BLaER1 treated with 17β-estradiol and CSF1 and Interleukin-3, amounts not matched to agents 10 nM and 100 nM (cell line): ENCODE data around the gene RRP36.

Experiments used
- H3K27ac ChIP-seq, 11 experiments: shearing (Covaris generic); formaldehyde crosslinking; 2 replicates each; pipeline ENCODE4 v1.8.1; 2022
- H3K27me3 ChIP-seq, 11 experiments: shearing (Covaris generic); formaldehyde crosslinking; 2 replicates each; pipeline ENCODE4 v1.8.1; 2022
- H3K36me3 ChIP-seq, 11 experiments: shearing (Covaris generic); formaldehyde crosslinking; 2 replicates each; pipeline ENCODE4 v1.8.1; 2022
- H3K4me1 ChIP-seq, 10 experiments: shearing (Covaris generic); formaldehyde crosslinking; 2 replicates each; pipeline ENCODE4 v1.8.1; 2022
- H3K4me2 ChIP-seq, 11 experiments: shearing (Covaris generic); formaldehyde crosslinking; 2 replicates each; pipeline ENCODE4 v1.8.1; 2022
- H3K4me3 ChIP-seq, 10 experiments: shearing (Covaris generic); formaldehyde crosslinking; 2 replicates each; pipeline ENCODE4 v1.8.1; 2022
- H3K9ac ChIP-seq, 11 experiments: shearing (Covaris generic); formaldehyde crosslinking; 2 replicates each; pipeline ENCODE4 v1.8.1; 2022
- H3K9me3 ChIP-seq, 11 experiments: shearing (Covaris generic); formaldehyde crosslinking; replicated peaks in 1 of 11; 2 replicates each; pipeline ENCODE4 v1.8.1; 2022
- H4K20me1 ChIP-seq, 11 experiments: shearing (Covaris generic); formaldehyde crosslinking; 2 replicates each; pipeline ENCODE4 v1.8.1; 2022
- Cebpa-rat ChIP-seq, 11 experiments: shearing (Covaris generic); IDR thresholded peaks; 2 replicates each; pipeline ENCODE4 v1.8.1; 2022

The RRP36 gene

GRCh38 chr6:43060034-43060754, 38.8 kb downstream of the RRP36 start:
- Histone ChIP-seq H3K27me3 (no peaks in the 10 kb centered on the region), H3K9ac (peak overlapping the region; percentile 83 to 95 (median 92)), H3K36me3 (peaks cover 28 to 48% (median 35%) of the 10 kb centered on the region in 11 experiments), H3K27ac (peak overlapping the region; percentile 82 to 96 (median 92)), H3K4me1 (peaks cover 18 to 28% (median 24%) of the 10 kb centered on the region in 10 experiments), H3K9me3 (no peaks in the 10 kb centered on the region), H3K4me2 (peak overlapping the region; percentile 82 to 97 (median 94)), H3K4me3 (peak overlapping the region; percentile 76 to 98 (median 90)), H4K20me1 (no peaks in the 10 kb centered on the region)
- no peak for TF ChIP-seq Cebpa-rat (IDR thresholded peaks at IDR 0.05)

- H3K36me3 ChIP-seq = peaks cover 20 to 48% (median 34%) of the 10 kb centered on the region in 11 experiments
- TF ChIP-seq Cebpa-rat (IDR thresholded peaks at IDR 0.05) = no peak
- peak overlapping the region in 10 of 11 experiments; percentile 11 to 92 (median 90); a peak in 16 of 22 replicates for H3K9ac ChIP-seq
- peaks cover 18 to 28% (median 24%) of the 10 kb centered on the region in 10 experiments for H3K4me1 ChIP-seq
- no peaks in the 10 kb centered on the region for H3K9me3 ChIP-seq
- no peaks in the 10 kb centered on the region for H3K27me3 ChIP-seq
- peak overlapping the region; percentile 82 to 97 (median 94) for H3K4me2 ChIP-seq
- no peaks in the 10 kb centered on the region for H4K20me1 ChIP-seq
- peak overlapping the region in 6 of 10 experiments; percentile 76 to 95 (median 91); a peak in 6 of 20 replicates for H3K4me3 ChIP-seq
- no peak overlapping the region for H3K27ac ChIP-seq
Measured at GRCh38 chr6:43060755-43061633, 39.6 kb downstream of the RRP36 start.

GRCh38 chr6:43061861-43062260, 40.4 kb downstream of the RRP36 start:
- peaks cover 17 to 48% (median 33%) of the 10 kb centered on the region in 11 experiments for H3K36me3 ChIP-seq
- TF ChIP-seq Cebpa-rat (IDR thresholded peaks at IDR 0.05) = no peak

DNA sequence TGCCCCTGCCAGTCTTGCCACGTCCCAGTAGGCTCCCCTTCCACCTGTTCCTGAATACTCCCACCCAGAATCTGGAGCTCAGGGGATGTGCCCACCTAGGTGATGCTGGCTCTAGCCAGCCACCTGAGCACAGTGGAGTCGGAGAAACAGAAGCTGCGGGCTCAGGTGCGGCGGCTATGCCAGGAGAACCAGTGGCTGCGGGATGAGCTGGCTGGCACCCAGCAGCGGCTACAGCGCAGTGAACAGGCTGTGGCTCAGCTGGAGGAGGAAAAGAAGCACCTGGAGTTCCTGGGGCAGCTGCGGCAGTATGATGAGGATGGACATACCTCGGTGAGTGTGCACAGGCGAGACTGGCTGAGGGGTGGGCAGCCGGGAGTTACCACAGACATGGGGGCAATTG, 41.4 kb downstream of the RRP36 start:
- no peaks in the 10 kb centered on the region for H3K9me3 ChIP-seq

More at GRCh38 chr6:43061861-43062260, 40.4 kb downstream of the RRP36 start:
- no peak overlapping the region; a peak in 1 of 22 replicates for H3K9ac ChIP-seq
- no peak overlapping the region for H3K27ac ChIP-seq
- peaks cover 18 to 28% (median 24%) of the 10 kb centered on the region in 10 experiments for H3K4me1 ChIP-seq
- no peaks in the 10 kb centered on the region for H3K9me3 ChIP-seq
- H3K4me2 ChIP-seq = no peak overlapping the region
- no peaks in the 10 kb centered on the region for H3K27me3 ChIP-seq
- no peaks in the 10 kb centered on the region for H4K20me1 ChIP-seq
- H3K4me3 ChIP-seq = no peak overlapping the region

GRCh38 chr6:43070028-43070632, 48.7 kb downstream of the RRP36 start:
- H4K20me1 ChIP-seq = no peaks in the 10 kb centered on the region
- peaks cover 0 to 2% (median under 1%) of the 10 kb centered on the region in 10 experiments; a peak in 10 of 20 replicates for H3K4me1 ChIP-seq
- no peak overlapping the region for H3K4me3 ChIP-seq
- H3K36me3 ChIP-seq = peaks cover 4 to 35% (median 20%) of the 10 kb centered on the region in 11 experiments; a peak in 14 of 22 replicates
- no peak overlapping the region for H3K4me2 ChIP-seq
- H3K9me3 ChIP-seq = no peaks in the 10 kb centered on the region
- no peaks in the 10 kb centered on the region for H3K27me3 ChIP-seq
- no peak overlapping the region for H3K27ac ChIP-seq
- TF ChIP-seq Cebpa-rat (IDR thresholded peaks at IDR 0.05) = no peak
- peak overlapping the region in 1 of 11 experiments; percentile 39; a peak in 2 of 22 replicates for H3K9ac ChIP-seq

More for the DNA sequence above, 41.4 kb downstream of the RRP36 start:
- peaks cover 17 to 25% (median 21%) of the 10 kb centered on the region in 10 experiments for H3K4me1 ChIP-seq
- no peak overlapping the region for H3K27ac ChIP-seq
- no peak overlapping the region for H3K4me3 ChIP-seq
- H3K27me3 ChIP-seq = no peaks in the 10 kb centered on the region
- H3K36me3 ChIP-seq = peaks cover 8 to 38% (median 24%) of the 10 kb centered on the region in 11 experiments; a peak in 17 of 22 replicates
- TF ChIP-seq Cebpa-rat (IDR thresholded peaks at IDR 0.05) = no peak
- H3K9ac ChIP-seq = 0 out of 22 replicates have a peak overlapping the region, but pooled peaks of 2 of the 11 experiments have one; percentile 9 to 22
- H3K4me2 ChIP-seq = no peak overlapping the region
- H4K20me1 ChIP-seq = no peaks in the 10 kb centered on the region

DNA sequence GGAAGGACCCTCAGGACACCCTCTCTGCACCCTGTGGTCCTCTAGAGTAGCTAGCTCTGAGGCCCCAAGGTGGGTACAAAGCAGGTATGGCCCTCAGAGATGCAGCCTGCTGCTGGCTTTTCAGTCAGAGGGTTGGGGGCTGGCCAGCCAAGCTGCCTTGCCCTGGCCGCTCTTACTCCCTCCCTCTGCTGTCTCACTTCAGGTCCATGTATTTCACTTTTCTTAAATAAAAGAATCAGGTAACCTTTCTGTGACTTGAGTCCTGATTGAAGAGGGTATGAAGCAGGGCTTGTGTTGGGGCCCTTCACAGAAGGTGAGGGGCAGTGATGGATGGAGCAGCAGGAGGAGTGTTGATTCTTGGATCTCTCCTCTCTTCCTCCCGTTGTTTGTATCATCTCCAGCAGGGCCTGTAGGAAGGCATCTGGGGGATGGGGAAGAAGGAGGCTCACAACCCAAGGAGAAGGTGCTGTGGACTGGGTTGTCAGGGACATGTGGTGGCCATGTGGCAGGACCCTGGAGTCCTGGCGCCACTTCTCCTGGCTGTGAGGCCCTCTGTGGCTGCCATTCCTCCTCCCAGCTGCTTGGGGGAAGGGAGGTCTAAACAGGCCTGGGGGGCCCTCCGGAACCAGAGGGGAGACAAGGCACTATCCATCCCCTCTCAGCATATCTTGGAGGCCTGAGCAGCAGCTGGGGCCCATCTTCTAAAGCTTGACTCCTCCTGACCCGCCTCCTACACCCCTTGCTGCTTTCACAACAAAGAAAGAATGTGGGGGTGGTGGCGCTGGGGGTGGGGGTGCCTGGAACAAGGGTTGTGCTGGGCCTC, 53.6 kb downstream of the RRP36 start:
- no peak for TF ChIP-seq Cebpa-rat (IDR thresholded peaks at IDR 0.05)
- no peaks in the 10 kb centered on the region for H3K27me3 ChIP-seq
- peak overlapping the region in 3 of 10 experiments; percentile 90 to 98 (median 98); a peak in 4 of 20 replicates for H3K4me3 ChIP-seq
- H3K4me2 ChIP-seq = peak overlapping the region; percentile 53 to 97 (median 73); a peak in 20 of 22 replicates
- H3K9me3 ChIP-seq = no peaks in the 10 kb centered on the region
- peaks cover 14 to 41% (median 32%) of the 10 kb centered on the region in 10 experiments for H3K4me1 ChIP-seq
- peak overlapping the region in 7 of 11 experiments; percentile 8 to 91 (median 64); a peak in 12 of 22 replicates for H3K9ac ChIP-seq
- H3K36me3 ChIP-seq = peaks cover 0 to 30% (median 6%) of the 10 kb centered on the region in 11 experiments; a peak in 10 of 22 replicates
- H3K27ac ChIP-seq = peak overlapping the region in 8 of 11 experiments; percentile 32 to 61 (median 42); a peak in 12 of 22 replicates
- peaks cover 0 to 34% (median 20%) of the 10 kb centered on the region in 11 experiments; a peak in 12 of 22 replicates for H4K20me1 ChIP-seq

GRCh38 chr6:43075670-43076463, 54.4 kb downstream of the RRP36 start, which contains the start of gene PTK7:
Gene PTK7, plus strand, starts transcription at chr6:43076314. Its CDS starts 175 bp downstream, at chr6:43076489.
- Histone ChIP-seq H3K4me1 (peaks cover 14 to 41% (median 34%) of the 10 kb centered on the region in 10 experiments), H4K20me1 (peaks cover 0 to 42% (median 22%) of the 10 kb centered on the region in 11 experiments; a peak in 14 of 22 replicates), H3K9me3 (no peaks in the 10 kb centered on the region), H3K4me3 (peak within 1 kb of the TSS; percentile 85 to 100 (median 93)), H3K4me2 (peak within 1 kb of the TSS; percentile 85 to 97 (median 94)), H3K9ac (peak within 1 kb of the TSS; percentile 80 to 96 (median 91)), H3K27ac (peak within 1 kb of the TSS; percentile 35 to 90 (median 88); a peak in 21 of 22 replicates), H3K27me3 (no peaks in the 10 kb centered on the region), H3K36me3 (peaks cover 0 to 30% (median 6%) of the 10 kb centered on the region in 11 experiments; a peak in 12 of 22 replicates)
- TF ChIP-seq Cebpa-rat (IDR thresholded peaks at IDR 0.05) = no peak
